HepG2 (cell line): ENCODE measurements around the gene GRHL1. TPM values are rescaled to one million over a fixed set of nuclear protein-coding genes. Genes with fewer than 3 reads are reported as not detected.

Experiments used
- ATF1 ChIP-seq: IDR thresholded peaks from 2 replicates; pipeline ENCODE4 v1.6.1; 2016; ENCODE audit warnings: mild to moderate bottlenecking, control low read depth
- HOXA3 ChIP-seq: sonication (generic); formaldehyde crosslinking; IDR thresholded peaks from 2 replicates; pipeline ENCODE4 v1.5.0; 2020; ENCODE audit warnings: missing genetic modification reagents
- NFE2L1 ChIP-seq: sonication (generic); formaldehyde crosslinking; IDR thresholded peaks from 2 replicates; pipeline ENCODE4 v1.4.0; 2020; ENCODE audit warnings: missing genetic modification reagents, mild to moderate bottlenecking, borderline replicate concordance
- NKX3-1 ChIP-seq: sonication (generic); formaldehyde crosslinking; IDR thresholded peaks from 2 replicates; pipeline ENCODE4 v1.5.0; 2020; ENCODE audit warnings: missing genetic modification reagents
- PHF21A ChIP-seq: sonication (generic); formaldehyde crosslinking; IDR thresholded peaks from 2 replicates; pipeline ENCODE4 v1.5.0; 2020; ENCODE audit warnings: mild to moderate bottlenecking, missing genetic modification reagents
- RNF219 ChIP-seq: sonication (generic); formaldehyde crosslinking; IDR thresholded peaks from 2 replicates; pipeline ENCODE4 v1.5.0; 2020; ENCODE audit warnings: mild to moderate bottlenecking, missing genetic modification reagents
- UBTF ChIP-seq: sonication (generic); formaldehyde crosslinking; IDR thresholded peaks from 2 replicates; pipeline ENCODE4 v1.4.0; 2020; ENCODE audit warnings: mild to moderate bottlenecking, missing genetic modification reagents
- ZBTB8A ChIP-seq: sonication (generic); formaldehyde crosslinking; IDR thresholded peaks from 2 replicates; pipeline ENCODE4 v1.4.0; 2020; ENCODE audit warnings: mild to moderate bottlenecking, low read depth, missing genetic modification reagents, borderline replicate concordance
- ZFY ChIP-seq: sonication (generic); formaldehyde crosslinking; IDR thresholded peaks from 2 replicates; pipeline ENCODE4 v1.4.0; 2020; ENCODE audit warnings: missing genetic modification reagents
- ZNF142 ChIP-seq: sonication (generic); formaldehyde crosslinking; IDR thresholded peaks from 2 replicates; pipeline ENCODE4 v1.4.0; 2020; ENCODE audit warnings: missing genetic modification reagents
- ZNF253 ChIP-seq: sonication (generic); formaldehyde crosslinking; IDR thresholded peaks from 2 replicates; pipeline ENCODE4 v1.8.0; 2022; ENCODE audit warnings: mild to moderate bottlenecking, missing genetic modification reagents, borderline replicate concordance
- ZSCAN22 ChIP-seq: sonication (generic); formaldehyde crosslinking; IDR thresholded peaks from 2 replicates; pipeline ENCODE4 v1.4.0; 2020; ENCODE audit warnings: mild to moderate bottlenecking, missing genetic modification reagents
- polyA plus RNA-seq, 8 experiments: library from polyadenylated mRNA; depleted of rRNA in 3 of 8; stranded (reverse) in 7 of 8; unstranded in 1 of 8; fragments of >200 nt; fragmentation: Illumina TruSeq in 4 of 8; extraction: Trizol in 4 of 8; gene quantifications; 2 replicates each; pipeline versions ENCODE4 v1.2.1 to v1.2.3, GENCODE V29; 2011 to 2016; ENCODE audit warnings: low read depth in 4 of 8, missing spikeins in 1 of 8, mixed read lengths in 1 of 8; ENCODE audit not compliant: insufficient read depth in 1 of 8
- total RNA-seq, 5 experiments: library from RNA; depleted of rRNA; stranded (reverse); fragments of >200 nt; fragmentation: Illumina TruSeq; extraction: Trizol; gene quantifications; 2 replicates each; pipeline ENCODE4 v1.2.3, GENCODE V29; 2016; ENCODE audit warnings: low read depth in 1 of 5
- TF ChIP-seq, protein P1 (sequence below): sonication (generic); formaldehyde crosslinking; IDR thresholded peaks from 2 replicates; pipeline ENCODE4 v1.5.0; 2020; ENCODE audit warnings: mild to moderate bottlenecking, missing genetic modification reagents

GRHL1 gene
- total and polyA plus RNA-seq, 2 of the 13 experiments (the other 11 are each of a cell fraction or from before 2014, with no cell fraction given): 9.3 to 12.0 TPM

GRCh38 chr2:9991221-9991620 is 39.7 kb downstream of the GRHL1 start (continued):
- TF ChIP-seq UBTF (CRISPR knock-in tag) (no peak), PHF21A (no peak), HOXA3 (CRISPR knock-in tag) (no peak), NFE2L1 (CRISPR knock-in tag) (no peak), ZNF142 (CRISPR knock-in tag) (no peak), ZSCAN22 (CRISPR knock-in tag) (no peak), ATF1 (CRISPR knock-in tag) (no peak), NKX3-1 (no peak), ZNF253 (CRISPR knock-in tag) (no peak), ZBTB8A (CRISPR knock-in tag) (no peak), RNF219 (no peak), ZFY (CRISPR knock-in tag) (no peak)
- TF ChIP-seq, protein P1, sequence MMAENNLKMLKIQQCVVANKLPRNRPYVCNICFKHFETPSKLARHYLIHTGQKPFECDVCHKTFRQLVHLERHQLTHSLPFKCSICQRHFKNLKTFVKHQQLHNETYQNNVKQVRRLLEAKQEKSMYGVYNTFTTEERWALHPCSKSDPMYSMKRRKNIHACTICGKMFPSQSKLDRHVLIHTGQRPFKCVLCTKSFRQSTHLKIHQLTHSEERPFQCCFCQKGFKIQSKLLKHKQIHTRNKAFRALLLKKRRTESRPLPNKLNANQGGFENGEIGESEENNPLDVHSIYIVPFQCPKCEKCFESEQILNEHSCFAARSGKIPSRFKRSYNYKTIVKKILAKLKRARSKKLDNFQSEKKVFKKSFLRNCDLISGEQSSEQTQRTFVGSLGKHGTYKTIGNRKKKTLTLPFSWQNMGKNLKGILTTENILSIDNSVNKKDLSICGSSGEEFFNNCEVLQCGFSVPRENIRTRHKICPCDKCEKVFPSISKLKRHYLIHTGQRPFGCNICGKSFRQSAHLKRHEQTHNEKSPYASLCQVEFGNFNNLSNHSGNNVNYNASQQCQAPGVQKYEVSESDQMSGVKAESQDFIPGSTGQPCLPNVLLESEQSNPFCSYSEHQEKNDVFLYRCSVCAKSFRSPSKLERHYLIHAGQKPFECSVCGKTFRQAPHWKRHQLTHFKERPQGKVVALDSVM (CRISPR knock-in tag): no peak
